Measurements from ENCODE around the gene ENG. TPM values are rescaled to one million over a fixed set of nuclear protein-coding genes. Genes with fewer than 3 reads are reported as not detected.

Gene ENG
- total RNA-seq, 3 donors from 2014 or later (not counting 1 experiment from before 2014, with no cell fraction given): 8.5 to 13.6 (median 12.3) TPM

- no peak overlapping the region for H3K4me3 Mint-ChIP-seq
- 88% methylated on average over 17 of the region's 17 CpGs for WGBS (ENCODE audit: insufficient coverage)
- Histone ChIP-seq H3K36me3 (ENCODE audit: control insufficient read depth, insufficient read depth, low read length) (peaks cover 30% of the 10 kb centered on the region), H3K4me1 (ENCODE audit: control insufficient read depth, insufficient read depth, low read length) (no peaks in the 10 kb centered on the region), H3K27me3 (ENCODE audit: control insufficient read depth, insufficient read depth, low read length) (no peaks in the 10 kb centered on the region), H3K4me3 (ENCODE audit: low read length) (no peak overlapping the region), H3K27ac (ENCODE audit: low read length) (no peak overlapping the region), H3K9me3 (ENCODE audit: control insufficient read depth, insufficient read depth, low read length) (no peaks in the 10 kb centered on the region)
- no peaks in the 10 kb centered on the region for H3K4me1 Mint-ChIP-seq
- TF ChIP-seq, protein P1, sequence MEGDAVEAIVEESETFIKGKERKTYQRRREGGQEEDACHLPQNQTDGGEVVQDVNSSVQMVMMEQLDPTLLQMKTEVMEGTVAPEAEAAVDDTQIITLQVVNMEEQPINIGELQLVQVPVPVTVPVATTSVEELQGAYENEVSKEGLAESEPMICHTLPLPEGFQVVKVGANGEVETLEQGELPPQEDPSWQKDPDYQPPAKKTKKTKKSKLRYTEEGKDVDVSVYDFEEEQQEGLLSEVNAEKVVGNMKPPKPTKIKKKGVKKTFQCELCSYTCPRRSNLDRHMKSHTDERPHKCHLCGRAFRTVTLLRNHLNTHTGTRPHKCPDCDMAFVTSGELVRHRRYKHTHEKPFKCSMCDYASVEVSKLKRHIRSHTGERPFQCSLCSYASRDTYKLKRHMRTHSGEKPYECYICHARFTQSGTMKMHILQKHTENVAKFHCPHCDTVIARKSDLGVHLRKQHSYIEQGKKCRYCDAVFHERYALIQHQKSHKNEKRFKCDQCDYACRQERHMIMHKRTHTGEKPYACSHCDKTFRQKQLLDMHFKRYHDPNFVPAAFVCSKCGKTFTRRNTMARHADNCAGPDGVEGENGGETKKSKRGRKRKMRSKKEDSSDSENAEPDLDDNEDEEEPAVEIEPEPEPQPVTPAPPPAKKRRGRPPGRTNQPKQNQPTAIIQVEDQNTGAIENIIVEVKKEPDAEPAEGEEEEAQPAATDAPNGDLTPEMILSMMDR (IDR thresholded peaks at IDR 0.05): no peak
- DNase-seq: no peak
- peak overlapping the region; percentile 29 to 68 for H3K27ac Mint-ChIP-seq
- H3K9me3 Mint-ChIP-seq: no peaks in the 10 kb centered on the region
- H3K36me3 Mint-ChIP-seq: no peaks in the 10 kb centered on the region
- no peaks in the 10 kb centered on the region for H3K27me3 Mint-ChIP-seq (ENCODE audit: low read depth in 2 of 2)
- intact Hi-C loops (cut with micrococcal nuclease): no loop called here
- no peak for ATAC-seq
These were observed 36.5 kb downstream of the ENG start for GRCh38 chr9:127817881-127818434.

GRCh38 chr9:127816728-127817127 lies 37.7 kb downstream of the ENG start:
- no peaks in the 10 kb centered on the region for H3K9me3 ChIP-seq (ENCODE audit: control insufficient read depth, insufficient read depth, low read length)
- no peaks in the 10 kb centered on the region for H3K27me3 ChIP-seq (ENCODE audit: control insufficient read depth, insufficient read depth, low read length)
- intact Hi-C loops (cut with micrococcal nuclease): no loop called here
- Mint-ChIP-seq H3K4me1 (no peaks in the 10 kb centered on the region), H3K4me3 (no peak overlapping the region), H3K9me3 (no peaks in the 10 kb centered on the region), H3K36me3 (no peaks in the 10 kb centered on the region), H3K27ac (no peak overlapping the region), H3K27me3 (ENCODE audit: low read depth in 2 of 2) (no peaks in the 10 kb centered on the region)
- no peaks in the 10 kb centered on the region for H3K4me1 ChIP-seq (ENCODE audit: control insufficient read depth, insufficient read depth, low read length)
- DNase-seq (no peak), ATAC-seq (no peak)
- H3K4me3 ChIP-seq (ENCODE audit: low read length): no peak overlapping the region
- 94% methylated on average over 8 of the region's 8 CpGs for WGBS (ENCODE audit: insufficient coverage)
- H3K36me3 ChIP-seq (ENCODE audit: control insufficient read depth, insufficient read depth, low read length): peaks cover 38% of the 10 kb centered on the region
- H3K27ac ChIP-seq (ENCODE audit: low read length): no peak overlapping the region
- TF ChIP-seq, protein P1 (IDR thresholded peaks at IDR 0.05): no peak

GRCh38 chr9:127816362-127816725 lies 38.1 kb downstream of the ENG start:
- TF ChIP-seq, protein P1 (IDR thresholded peaks at IDR 0.05): no peak
- Histone ChIP-seq H3K36me3 (ENCODE audit: control insufficient read depth, insufficient read depth, low read length) (peaks cover 38% of the 10 kb centered on the region), H3K27ac (ENCODE audit: low read length) (no peak overlapping the region), H3K4me1 (ENCODE audit: control insufficient read depth, insufficient read depth, low read length) (no peaks in the 10 kb centered on the region), H3K4me3 (ENCODE audit: low read length) (no peak overlapping the region), H3K27me3 (ENCODE audit: control insufficient read depth, insufficient read depth, low read length) (no peaks in the 10 kb centered on the region), H3K9me3 (ENCODE audit: control insufficient read depth, insufficient read depth, low read length) (no peaks in the 10 kb centered on the region)
- WGBS (ENCODE audit: insufficient coverage): 96% methylated on average over 2 of the region's 3 CpGs
- DNase-seq: no peak
- no peaks in the 10 kb centered on the region for H3K27me3 Mint-ChIP-seq (ENCODE audit: low read depth in 2 of 2)
- intact Hi-C loops (cut with micrococcal nuclease): no loop called here
- no peak overlapping the region for H3K4me3 Mint-ChIP-seq
- H3K27ac Mint-ChIP-seq: no peak overlapping the region
- no peak for ATAC-seq
- no peaks in the 10 kb centered on the region for H3K36me3 Mint-ChIP-seq
- no peaks in the 10 kb centered on the region for H3K9me3 Mint-ChIP-seq
- no peaks in the 10 kb centered on the region for H3K4me1 Mint-ChIP-seq

All from natural killer cell (primary cell).